Skeletal muscle satellite cell (primary cell): ENCODE data around the gene KCND3.

Experiments used
- H3K27me3 ChIP-seq: 2 replicates; pipeline ENCODE4 v1.7.0; 2013; ENCODE audit warnings: low read length; ENCODE audit not compliant: control insufficient read depth, insufficient read depth
- H3K36me3 ChIP-seq: 2 replicates; pipeline ENCODE4 v1.7.0; 2013; ENCODE audit warnings: mild to moderate bottlenecking, control low read depth, low read length; ENCODE audit not compliant: insufficient read depth
- H3K4me1 ChIP-seq: 2 replicates; pipeline ENCODE4 v1.7.0; 2013; ENCODE audit warnings: low read length; ENCODE audit not compliant: control insufficient read depth, insufficient read depth
- H3K4me2 ChIP-seq: 2 replicates; pipeline ENCODE4 v1.7.0; 2013; ENCODE audit warnings: mild to moderate bottlenecking, low read length
- H3K4me3 ChIP-seq: 2 replicates; pipeline ENCODE4 v1.7.0; 2013; ENCODE audit warnings: low read length
- H3K9ac ChIP-seq: 2 replicates; pipeline ENCODE4 v1.7.0; 2013; ENCODE audit warnings: mild to moderate bottlenecking, low read depth, low read length, moderate library complexity
- H3K9me3 ChIP-seq: replicated peaks from 2 replicates; pipeline ENCODE4 v1.7.0; 2013; ENCODE audit warnings: mild to moderate bottlenecking, control low read depth, low read length

Gene KCND3

DNA sequence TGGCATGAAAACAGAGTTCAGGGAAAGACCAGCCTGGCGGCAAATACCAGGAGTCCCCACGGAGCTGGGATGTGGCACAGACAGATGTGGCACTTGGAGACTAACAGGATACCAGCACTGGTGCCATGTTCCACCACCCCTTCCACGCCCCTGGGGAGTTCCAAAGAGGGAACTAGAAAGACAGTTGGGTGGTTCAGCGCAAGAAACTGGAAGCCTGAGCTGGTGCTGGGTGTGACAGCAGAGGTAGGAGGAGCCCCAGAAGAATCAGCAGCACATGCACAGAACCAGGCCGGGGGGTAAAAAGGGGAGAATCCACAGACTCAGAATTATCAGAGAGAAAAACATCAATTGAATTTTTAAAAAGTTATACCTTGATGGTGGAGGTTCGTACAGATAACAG is 211.4 kb downstream of the KCND3 start:
- Histone ChIP-seq H3K4me1 (no peaks in the 10 kb centered on the region), H3K36me3 (no peaks in the 10 kb centered on the region), H3K9ac (no peak overlapping the region), H3K4me3 (no peak overlapping the region), H3K9me3 (no peaks in the 10 kb centered on the region), H3K4me2 (no peak overlapping the region), H3K27me3 (peaks cover 6% of the 10 kb centered on the region)

GRCh38 chr1:111777301-111777700 is 212.2 kb downstream of the KCND3 start:
- H3K4me3 ChIP-seq, result no peak overlapping the region
- no peaks in the 10 kb centered on the region for H3K4me1 ChIP-seq
- H3K4me2 ChIP-seq, result no peak overlapping the region
- H3K9me3 ChIP-seq, result no peaks in the 10 kb centered on the region
- H3K9ac ChIP-seq, result no peak overlapping the region
- no peaks in the 10 kb centered on the region for H3K36me3 ChIP-seq
- peaks cover 5% of the 10 kb centered on the region for H3K27me3 ChIP-seq

- Histone ChIP-seq H3K4me2 (no peak overlapping the region), H3K4me1 (no peaks in the 10 kb centered on the region), H3K36me3 (no peaks in the 10 kb centered on the region), H3K4me3 (no peak overlapping the region), H3K9ac (no peak overlapping the region), H3K9me3 (no peaks in the 10 kb centered on the region), H3K27me3 (peaks cover under 1% of the 10 kb centered on the region)
Observed at GRCh38 chr1:111776861-111777260, 212.6 kb downstream of the KCND3 start.

DNA sequence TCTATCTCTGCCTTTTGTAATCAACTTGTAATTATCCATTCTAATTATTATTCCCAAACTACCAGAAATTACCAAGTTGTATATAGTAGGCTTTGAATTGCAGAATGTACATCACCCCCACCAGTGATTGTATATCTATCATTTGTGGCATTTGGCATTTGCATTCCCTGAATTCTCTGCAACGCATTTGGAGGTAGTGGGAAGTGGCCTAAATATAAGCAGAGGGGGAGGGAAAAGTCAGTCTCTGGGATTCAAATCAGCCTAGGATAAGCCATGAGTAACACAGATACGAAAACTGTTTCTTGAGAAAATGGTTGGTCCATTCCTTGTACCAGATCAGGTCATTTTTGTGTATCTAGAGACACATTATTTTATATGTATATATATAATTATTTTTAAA is 213.1 kb downstream of the KCND3 start:
- peaks cover 3% of the 10 kb centered on the region for H3K4me1 ChIP-seq
- no peaks in the 10 kb centered on the region for H3K9me3 ChIP-seq
- H3K36me3 ChIP-seq, result no peaks in the 10 kb centered on the region
- H3K9ac ChIP-seq, result no peak overlapping the region
- no peaks in the 10 kb centered on the region for H3K27me3 ChIP-seq
- H3K4me2 ChIP-seq, result no peak overlapping the region
- H3K4me3 ChIP-seq, result no peak overlapping the region

GRCh38 chr1:111775966-111776365 is 213.5 kb downstream of the KCND3 start:
- Histone ChIP-seq H3K9ac (no peak overlapping the region), H3K4me3 (no peak overlapping the region), H3K27me3 (no peaks in the 10 kb centered on the region), H3K36me3 (no peaks in the 10 kb centered on the region), H3K4me1 (peaks cover 7% of the 10 kb centered on the region), H3K9me3 (no peaks in the 10 kb centered on the region), H3K4me2 (no peak overlapping the region)

DNA sequence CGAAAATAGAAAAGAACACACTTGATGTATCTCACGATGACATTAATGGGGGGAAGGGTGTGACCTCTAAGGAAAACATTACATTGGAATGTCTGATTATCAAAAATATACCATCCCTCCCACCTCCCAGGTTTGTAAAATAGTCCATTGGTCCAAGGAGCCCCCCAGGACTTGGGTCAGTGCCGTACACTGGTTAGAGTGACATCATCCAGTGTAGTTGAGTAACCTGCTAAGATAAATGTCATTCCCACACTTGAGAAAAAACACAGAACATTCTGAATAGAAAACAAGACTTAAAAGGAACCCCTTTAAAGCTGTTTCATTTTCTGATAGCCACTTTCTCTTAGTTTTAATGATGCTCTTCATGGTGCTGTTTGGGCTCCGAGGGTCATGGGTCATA is 218.6 kb downstream of the KCND3 start:
- Histone ChIP-seq H3K4me1 (peaks cover 7% of the 10 kb centered on the region), H3K9me3 (no peaks in the 10 kb centered on the region), H3K4me3 (no peak overlapping the region), H3K4me2 (no peak overlapping the region), H3K27me3 (no peaks in the 10 kb centered on the region), H3K9ac (no peak overlapping the region), H3K36me3 (peaks cover 14% of the 10 kb centered on the region)

- Histone ChIP-seq H3K9me3 (no peaks in the 10 kb centered on the region), H3K4me2 (no peak overlapping the region), H3K36me3 (peaks cover 23% of the 10 kb centered on the region), H3K9ac (no peak overlapping the region), H3K4me3 (no peak overlapping the region), H3K4me1 (peaks cover 7% of the 10 kb centered on the region), H3K27me3 (no peaks in the 10 kb centered on the region)
Observed at GRCh38 chr1:111769517-111770146, 219.8 kb downstream of the KCND3 start.

DNA sequence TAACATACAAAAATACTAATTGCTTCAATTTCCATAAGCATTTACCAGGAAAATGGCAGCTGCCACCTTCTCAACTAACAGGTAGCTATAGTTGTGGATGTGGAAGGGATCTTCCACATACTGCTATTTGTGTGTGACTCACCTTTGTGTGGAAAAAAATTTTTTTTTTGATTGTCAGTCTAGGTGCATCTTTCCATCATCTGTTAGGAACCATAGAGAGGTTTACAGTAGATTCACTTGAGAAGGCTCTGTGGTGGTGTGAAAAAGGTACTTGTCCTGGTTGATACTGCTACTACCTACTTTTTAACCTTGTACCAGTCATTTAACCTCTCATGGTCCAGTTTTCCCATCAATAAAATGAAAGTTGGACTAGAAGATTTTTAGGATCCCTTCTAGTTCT is 220.8 kb downstream of the KCND3 start:
- Histone ChIP-seq H3K36me3 (peaks cover 29% of the 10 kb centered on the region), H3K27me3 (no peaks in the 10 kb centered on the region), H3K4me2 (no peak overlapping the region), H3K4me3 (no peak overlapping the region), H3K4me1 (peaks cover 7% of the 10 kb centered on the region), H3K9me3 (no peaks in the 10 kb centered on the region), H3K9ac (no peak overlapping the region)

GRCh38 chr1:111768023-111768422 is 221.4 kb downstream of the KCND3 start:
- H3K4me2 ChIP-seq, result no peak overlapping the region
- no peaks in the 10 kb centered on the region for H3K27me3 ChIP-seq
- H3K9ac ChIP-seq, result no peak overlapping the region
- H3K9me3 ChIP-seq, result no peaks in the 10 kb centered on the region
- peaks cover 34% of the 10 kb centered on the region for H3K36me3 ChIP-seq
- peaks cover 7% of the 10 kb centered on the region for H3K4me1 ChIP-seq
- no peak overlapping the region for H3K4me3 ChIP-seq

DNA sequence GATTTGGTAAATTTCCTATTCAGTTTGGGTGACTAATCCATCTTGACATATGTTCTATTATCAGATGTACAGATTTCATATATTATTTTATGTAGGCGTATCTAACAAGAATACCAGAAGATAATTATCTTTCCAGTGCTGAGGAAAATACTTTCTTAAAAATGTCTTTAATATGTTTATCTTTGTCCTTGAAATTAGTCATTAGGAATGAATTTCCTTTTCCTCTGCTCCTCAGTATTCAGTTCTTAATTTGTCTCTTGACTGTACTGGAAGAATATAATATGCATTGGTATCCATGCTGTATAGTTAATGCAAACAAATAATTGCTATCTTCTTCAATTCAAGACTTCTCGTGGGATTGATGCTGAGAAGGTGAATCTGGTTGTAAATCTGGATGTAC is 227.1 kb downstream of the KCND3 start:
- H3K4me3 ChIP-seq, result no peak overlapping the region
- no peaks in the 10 kb centered on the region for H3K9me3 ChIP-seq
- peak overlapping the region; percentile 7 for H3K9ac ChIP-seq
- H3K27me3 ChIP-seq, result no peaks in the 10 kb centered on the region
- peak overlapping the region; percentile 22 for H3K4me2 ChIP-seq
- H3K36me3 ChIP-seq, result peaks cover 51% of the 10 kb centered on the region
- peaks cover 12% of the 10 kb centered on the region for H3K4me1 ChIP-seq

- no peaks in the 10 kb centered on the region for H3K27me3 ChIP-seq
- peaks cover 19% of the 10 kb centered on the region for H3K4me1 ChIP-seq
- peak overlapping the region; percentile 7 for H3K9ac ChIP-seq
- H3K36me3 ChIP-seq, result peaks cover 50% of the 10 kb centered on the region
- H3K4me2 ChIP-seq, result peak overlapping the region; percentile 22
- H3K9me3 ChIP-seq, result no peaks in the 10 kb centered on the region
- H3K4me3 ChIP-seq, result no peak overlapping the region
Observed at GRCh38 chr1:111761717-111762116, 227.8 kb downstream of the KCND3 start.

- no peak overlapping the region for H3K4me2 ChIP-seq
- no peaks in the 10 kb centered on the region for H3K9me3 ChIP-seq
- no peak overlapping the region for H3K4me3 ChIP-seq
- peaks cover 25% of the 10 kb centered on the region for H3K36me3 ChIP-seq
- peaks cover 29% of the 10 kb centered on the region for H3K4me1 ChIP-seq
- H3K27me3 ChIP-seq, result no peaks in the 10 kb centered on the region
- no peak overlapping the region for H3K9ac ChIP-seq
Observed at GRCh38 chr1:111758373-111758772, 231.1 kb downstream of the KCND3 start.
